ENCODE measurements around the gene LMO1.

The LMO1 gene

GRCh38 chr11:8259306-8259959, 4.2 kb downstream of the LMO1 start:
- DNase-seq (ENCODE audit: extremely low spot score) = no peak
- TF ChIP-seq FOXA1 (IDR thresholded peaks at IDR 0.05) (no peak), SP1 (IDR thresholded peaks at IDR 0.05) (no peak), HDGF (IDR thresholded peaks at IDR 0.05; ENCODE audit: borderline replicate concordance) (no peak), ZNF384 (IDR thresholded peaks at IDR 0.05) (no peak), BHLHE40 (IDR thresholded peaks at IDR 0.05; ENCODE audit: borderline replicate concordance) (no peak), SUZ12 (IDR thresholded peaks at IDR 0.05) (no peak), FOXK2 (IDR thresholded peaks at IDR 0.05) (no peak), PKNOX1 (IDR thresholded peaks at IDR 0.05) (no peak), LEF1 (IDR thresholded peaks at IDR 0.05; ENCODE audit: borderline replicate concordance) (no peak), NFRKB (IDR thresholded peaks at IDR 0.05) (no peak), TARDBP (IDR thresholded peaks at IDR 0.05) (no peak), ELF4 (IDR thresholded peaks at IDR 0.05) (no peak), FOXM1 (IDR thresholded peaks at IDR 0.05; ENCODE audit: borderline replicate concordance) (no peak), L3MBTL2 (conservative IDR thresholded peaks at IDR 0.05) (no peak)
- ChIA-PET POLR2A (no interaction called here), CTCF (interaction anchor here (0.9 kb wide), 1 partner anchor 12 kb away, joined by 3 read pairs; no protein-coding TSS in a partner anchor)

- CTCF ChIA-PET = interaction anchor here (0.9 kb wide), 1 partner anchor 11 kb away, joined by 3 read pairs; no protein-coding TSS in a partner anchor
- POLR2A ChIA-PET = no interaction called here
- no peak for DNase-seq (ENCODE audit: extremely low spot score)
- TF ChIP-seq ELF4 (IDR thresholded peaks at IDR 0.05) = no peak
- TF ChIP-seq FOXK2 (IDR thresholded peaks at IDR 0.05) = no peak
- no peak for TF ChIP-seq PKNOX1 (IDR thresholded peaks at IDR 0.05)
- no peak for TF ChIP-seq SUZ12 (IDR thresholded peaks at IDR 0.05)
- no peak for TF ChIP-seq SP1 (IDR thresholded peaks at IDR 0.05)
- no peak for TF ChIP-seq L3MBTL2 (conservative IDR thresholded peaks at IDR 0.05)
- TF ChIP-seq LEF1 (IDR thresholded peaks at IDR 0.05; ENCODE audit: borderline replicate concordance) = no peak
- no peak for TF ChIP-seq ARNT (IDR thresholded peaks at IDR 0.05)
- TF ChIP-seq CTBP1 (IDR thresholded peaks at IDR 0.05; ENCODE audit: borderline replicate concordance) = no peak
- no peak for TF ChIP-seq ZNF384 (IDR thresholded peaks at IDR 0.05)
- no peak for TF ChIP-seq HDGF (IDR thresholded peaks at IDR 0.05; ENCODE audit: borderline replicate concordance)
- no peak for TF ChIP-seq FOXM1 (IDR thresholded peaks at IDR 0.05; ENCODE audit: borderline replicate concordance)
- TF ChIP-seq FOXA1 (IDR thresholded peaks at IDR 0.05) = no peak
- no peak for TF ChIP-seq BHLHE40 (IDR thresholded peaks at IDR 0.05; ENCODE audit: borderline replicate concordance)
- no peak for TF ChIP-seq NFRKB (IDR thresholded peaks at IDR 0.05)
These were observed 4.9 kb downstream of the LMO1 start for GRCh38 chr11:8258784-8259183.

DNA sequence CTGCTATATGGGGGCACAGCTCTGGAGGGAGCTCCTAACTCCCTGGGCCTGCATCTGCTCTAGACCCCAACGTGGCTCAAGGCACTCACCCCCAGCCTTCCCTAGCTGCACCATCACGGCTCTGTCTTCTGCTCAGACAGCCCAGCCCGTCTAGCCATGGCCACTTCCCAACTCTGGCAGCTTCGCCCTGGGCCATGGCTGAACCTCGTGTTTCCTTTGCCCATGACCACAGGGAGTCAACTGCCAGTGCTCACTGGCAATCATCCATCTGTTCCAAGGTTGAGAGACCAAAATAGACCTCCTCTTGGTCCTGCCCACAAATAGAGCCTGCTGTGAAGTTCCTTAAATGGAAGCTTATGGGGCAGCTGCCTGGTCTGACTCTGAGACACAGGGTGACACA, 5.4 kb downstream of the LMO1 start:
- no peak for DNase-seq (ENCODE audit: extremely low spot score)
- CTCF ChIA-PET = interaction anchor here (0.9 kb wide), 1 partner anchor 11 kb away, joined by 3 read pairs; no protein-coding TSS in a partner anchor
- POLR2A ChIA-PET = no interaction called here
- TF ChIP-seq HDGF (IDR thresholded peaks at IDR 0.05; ENCODE audit: borderline replicate concordance) = no peak
- no peak for TF ChIP-seq BHLHE40 (IDR thresholded peaks at IDR 0.05; ENCODE audit: borderline replicate concordance)
- no peak for TF ChIP-seq CTBP1 (IDR thresholded peaks at IDR 0.05; ENCODE audit: borderline replicate concordance)
- no peak for TF ChIP-seq ARNT (IDR thresholded peaks at IDR 0.05)

GRCh38 chr11:8257003-8257664, 6.5 kb downstream of the LMO1 start:
- DNase-seq (ENCODE audit: extremely low spot score) = no peak
- TF ChIP-seq SP1 (IDR thresholded peaks at IDR 0.05) = no peak
- POLR2A ChIA-PET = no interaction called here
- CTCF ChIA-PET = no interaction called here

- POLR2A ChIA-PET = no interaction called here
- no peak for TF ChIP-seq ZNF384 (IDR thresholded peaks at IDR 0.05)
- no peak for DNase-seq (ENCODE audit: extremely low spot score)
- CTCF ChIA-PET = interaction anchor here (0.8 kb wide), 1 partner anchor 22 kb away, joined by 3 read pairs; no protein-coding TSS in a partner anchor
These were observed 7.2 kb downstream of the LMO1 start for GRCh38 chr11:8256271-8257002.

- ChIA-PET CTCF (interaction anchor here (1.7 kb wide), 1 partner anchor 10 kb away, joined by 8 read pairs; the partner anchor contains the start of gene LMO1), POLR2A (no interaction called here)
- TF ChIP-seq ZNF384 (IDR thresholded peaks at IDR 0.05) (no peak), FOXM1 (IDR thresholded peaks at IDR 0.05; ENCODE audit: borderline replicate concordance) (no peak), L3MBTL2 (conservative IDR thresholded peaks at IDR 0.05) (no peak), FOXK2 (IDR thresholded peaks at IDR 0.05) (no peak), TARDBP (IDR thresholded peaks at IDR 0.05) (no peak)
- DNase-seq (ENCODE audit: extremely low spot score) = no peak
These were observed 10.1 kb downstream of the LMO1 start for GRCh38 chr11:8253566-8253965.

DNA sequence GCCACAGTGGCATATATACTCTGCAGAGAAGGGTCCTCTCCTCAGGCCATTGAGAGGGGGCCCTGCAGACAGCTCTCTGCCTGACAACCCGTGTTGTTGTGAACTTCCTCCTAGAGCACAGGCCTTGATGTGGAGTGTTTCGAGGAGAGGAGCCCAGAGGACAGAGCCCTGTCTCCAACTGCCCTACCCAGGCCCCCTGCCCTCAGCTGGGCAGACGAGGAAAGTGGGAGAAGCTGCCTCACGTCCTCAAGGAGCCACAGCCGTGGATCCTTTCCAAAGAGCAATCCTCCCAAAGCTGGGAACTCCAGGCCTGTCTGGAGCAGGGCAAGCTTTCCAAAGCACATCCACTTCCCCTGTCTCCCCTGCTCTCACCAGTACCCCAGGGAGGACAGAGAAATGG, 10.7 kb downstream of the LMO1 start:
- DNase-seq (ENCODE audit: extremely low spot score) = no peak
- TF ChIP-seq FOXA1 (IDR thresholded peaks at IDR 0.05) (no peak), L3MBTL2 (conservative IDR thresholded peaks at IDR 0.05) (no peak), NFRKB (IDR thresholded peaks at IDR 0.05) (no peak), FOXK2 (IDR thresholded peaks at IDR 0.05) (no peak), HDGF (IDR thresholded peaks at IDR 0.05; ENCODE audit: borderline replicate concordance) (no peak), ELF4 (IDR thresholded peaks at IDR 0.05) (no peak)
- ChIA-PET CTCF (interaction anchor here (1.7 kb wide), 1 partner anchor 10 kb away, joined by 8 read pairs; the partner anchor contains the start of gene LMO1), POLR2A (no interaction called here)
